Activated CD4-positive, alpha-beta memory T cell treated with anti-CD3 and anti-CD28 coated beads, Interleukin-2, amount 10 ng/mL, durations not matched to agents 7 days and 5 days (primary cell): ENCODE data around the gene NRIP1. TPM values are rescaled to one million over a fixed set of nuclear protein-coding genes. Genes with fewer than 3 reads are reported as not detected.

Experiments used
- CTCF ChIA-PET: fragments of 350-600 bp; sonication (Branson Sonifier 250); formaldehyde crosslinking; loops from one replicate; lab custom pipeline; 2021; ENCODE audit warnings: antibody characterized with exemption, inconsistent platforms; lab: Charles Lee
- POLR2A ChIA-PET: fragments of 350-600 bp; sonication (Branson Sonifier 250); formaldehyde crosslinking; loops from one replicate; lab custom pipeline; 2021; ENCODE audit warnings: antibody characterized with exemption; lab: Charles Lee
- DNase-seq: peaks from one replicate; pipeline ENCODE4 v3.0.0-alpha.2; 2020
- H3K27ac Mint-ChIP-seq: one replicate; pipeline ENCODE4 v1.8.0; 2021; ENCODE audit warnings: mild to moderate bottlenecking, mixed read lengths
- H3K27me3 Mint-ChIP-seq: one replicate; pipeline ENCODE4 v1.8.0; 2021; ENCODE audit warnings: mixed read lengths
- H3K36me3 Mint-ChIP-seq: one replicate; pipeline ENCODE4 v1.8.0; 2021; ENCODE audit warnings: low read depth, mixed read lengths
- H3K4me1 Mint-ChIP-seq: one replicate; pipeline ENCODE4 v1.8.0; 2021; ENCODE audit warnings: mixed read lengths
- H3K4me3 Mint-ChIP-seq: one replicate; pipeline ENCODE4 v1.8.0; 2021; ENCODE audit warnings: mild to moderate bottlenecking, mixed read lengths
- H3K9me3 Mint-ChIP-seq: one replicate; pipeline ENCODE4 v1.8.0; 2021; ENCODE audit warnings: mixed read lengths
- total RNA-seq, 2 experiments: library from RNA; stranded (reverse); gene quantifications; one replicate each; pipeline ENCODE4 v1.2.3, GENCODE V29; 2021

The NRIP1 gene
- total RNA-seq, 2 experiments from 2014 or later: 5.3 to 7.7 TPM

DNA sequence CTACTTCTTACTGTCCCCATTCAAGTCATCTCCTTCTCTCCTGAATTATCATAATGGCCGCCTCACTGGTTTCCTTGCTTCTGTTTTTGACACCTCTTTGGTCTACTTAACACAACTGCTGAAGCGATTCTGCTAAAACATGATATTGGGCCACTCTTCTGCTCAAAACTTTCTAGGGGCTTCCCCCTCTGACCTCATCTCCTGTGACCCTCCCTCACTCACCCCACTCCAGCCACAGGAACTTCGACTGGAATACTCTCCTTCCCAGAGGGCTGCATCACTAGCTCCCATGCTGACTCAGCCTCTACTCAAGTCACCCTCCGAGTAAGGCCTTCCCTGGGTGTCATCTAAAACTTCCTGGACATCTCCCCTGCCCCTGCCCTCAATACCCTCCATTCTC, 35.7 kb downstream of the NRIP1 start:
- H3K9me3 Mint-ChIP-seq: no peaks in the 10 kb centered on the region

DNA sequence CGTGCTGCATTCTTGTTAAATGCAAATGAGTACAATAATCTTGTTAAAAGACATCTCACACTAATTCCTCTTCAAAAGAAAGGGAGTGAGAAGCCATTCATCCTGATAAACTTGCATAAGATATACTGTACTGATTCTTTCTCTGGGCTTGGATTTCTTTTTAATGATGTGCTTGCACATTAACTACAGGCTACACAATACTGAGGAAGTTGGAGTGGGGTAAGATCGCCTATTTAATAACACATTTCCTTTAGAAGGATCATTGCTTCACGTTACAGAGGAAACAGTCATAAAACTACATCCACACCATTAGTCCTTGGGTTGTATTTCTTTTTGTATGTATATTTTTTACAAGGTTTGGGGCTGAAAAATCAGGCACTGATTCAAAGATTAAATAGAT, 36.6 kb downstream of the NRIP1 start:
- H3K36me3 Mint-ChIP-seq: no peaks in the 10 kb centered on the region
- H3K4me3 Mint-ChIP-seq: no peak overlapping the region
- POLR2A ChIA-PET: no interaction called here
- CTCF ChIA-PET: no interaction called here
- no peaks in the 10 kb centered on the region for H3K4me1 Mint-ChIP-seq
- DNase-seq: no peak
- H3K27ac Mint-ChIP-seq: no peak overlapping the region
- no peaks in the 10 kb centered on the region for H3K9me3 Mint-ChIP-seq
- H3K27me3 Mint-ChIP-seq: no peaks in the 10 kb centered on the region

More for the DNA sequence above, 35.7 kb downstream of the NRIP1 start:
- no peak overlapping the region for H3K27ac Mint-ChIP-seq
- no peaks in the 10 kb centered on the region for H3K27me3 Mint-ChIP-seq
- POLR2A ChIA-PET: no interaction called here
- no peak overlapping the region for H3K4me3 Mint-ChIP-seq
- H3K4me1 Mint-ChIP-seq: no peaks in the 10 kb centered on the region
- H3K36me3 Mint-ChIP-seq: no peaks in the 10 kb centered on the region
- DNase-seq: no peak
- CTCF ChIA-PET: no interaction called here

DNA sequence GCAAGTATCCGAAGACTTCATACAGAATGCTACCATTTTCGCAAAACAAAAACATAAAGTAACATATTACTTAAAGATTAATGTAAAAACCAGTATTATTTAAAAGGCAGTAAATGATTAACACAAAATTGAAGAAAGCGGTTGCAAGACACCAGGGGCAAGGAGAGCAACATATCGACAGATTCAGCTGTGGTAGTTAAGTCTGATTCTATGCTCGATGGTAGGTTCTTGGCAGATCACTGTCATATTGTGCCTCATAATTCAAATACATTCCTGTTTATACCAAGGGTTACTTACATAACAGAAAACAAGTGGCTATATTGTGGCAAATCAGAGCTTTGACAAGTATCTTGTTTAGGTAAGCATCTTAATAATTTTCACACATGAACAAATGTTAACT, 37.7 kb downstream of the NRIP1 start:
- no peak for DNase-seq
- Mint-ChIP-seq H3K27me3 (no peaks in the 10 kb centered on the region), H3K4me1 (no peaks in the 10 kb centered on the region), H3K4me3 (no peak overlapping the region), H3K36me3 (no peaks in the 10 kb centered on the region), H3K9me3 (no peaks in the 10 kb centered on the region), H3K27ac (no peak overlapping the region)
- CTCF ChIA-PET: no interaction called here
- POLR2A ChIA-PET: no interaction called here

DNA sequence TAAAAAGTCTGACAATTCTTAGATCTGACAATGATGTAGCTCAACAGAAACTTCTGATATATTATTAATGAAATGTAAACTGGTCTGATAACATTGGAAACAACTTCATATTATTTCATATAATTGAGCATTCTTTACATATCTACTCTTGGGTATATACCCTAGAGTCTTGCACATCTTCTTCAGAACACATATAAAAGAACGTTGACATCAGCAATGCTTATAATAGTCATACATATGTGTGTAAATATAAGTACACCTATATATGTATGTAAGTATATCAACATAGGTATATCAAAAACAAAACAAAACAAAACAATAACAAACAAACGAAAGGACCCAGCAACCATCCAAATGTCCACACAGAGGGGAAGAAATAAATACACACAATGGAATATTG, 38.4 kb downstream of the NRIP1 start:
- H3K4me1 Mint-ChIP-seq: no peaks in the 10 kb centered on the region
- no peak overlapping the region for H3K4me3 Mint-ChIP-seq
- ChIA-PET CTCF (no interaction called here), POLR2A (no interaction called here)
- H3K36me3 Mint-ChIP-seq: peaks cover 4% of the 10 kb centered on the region
- no peaks in the 10 kb centered on the region for H3K27me3 Mint-ChIP-seq
- H3K27ac Mint-ChIP-seq: no peak overlapping the region
- DNase-seq: no peak
- H3K9me3 Mint-ChIP-seq: peaks cover 4% of the 10 kb centered on the region

DNA sequence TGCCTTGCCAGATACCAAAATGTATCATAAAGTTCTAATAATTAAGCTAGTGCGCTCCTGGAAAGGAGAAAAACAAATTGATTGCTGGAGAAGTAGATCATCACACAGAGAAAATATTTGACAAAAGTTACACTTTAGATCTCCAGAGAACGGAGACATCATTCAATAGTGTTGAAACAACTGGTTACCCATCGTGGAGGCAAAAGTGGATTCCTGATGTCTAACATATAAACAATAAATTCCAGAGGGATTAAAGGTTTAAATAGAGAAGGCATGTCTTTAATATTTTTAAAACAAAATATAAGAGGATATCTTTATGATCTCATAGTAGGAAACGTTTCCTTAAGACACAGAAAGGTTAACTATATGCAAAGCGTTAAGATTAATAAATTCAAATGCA, 41.0 kb downstream of the NRIP1 start:
- POLR2A ChIA-PET: no interaction called here
- peaks cover 4% of the 10 kb centered on the region for H3K36me3 Mint-ChIP-seq

DNA sequence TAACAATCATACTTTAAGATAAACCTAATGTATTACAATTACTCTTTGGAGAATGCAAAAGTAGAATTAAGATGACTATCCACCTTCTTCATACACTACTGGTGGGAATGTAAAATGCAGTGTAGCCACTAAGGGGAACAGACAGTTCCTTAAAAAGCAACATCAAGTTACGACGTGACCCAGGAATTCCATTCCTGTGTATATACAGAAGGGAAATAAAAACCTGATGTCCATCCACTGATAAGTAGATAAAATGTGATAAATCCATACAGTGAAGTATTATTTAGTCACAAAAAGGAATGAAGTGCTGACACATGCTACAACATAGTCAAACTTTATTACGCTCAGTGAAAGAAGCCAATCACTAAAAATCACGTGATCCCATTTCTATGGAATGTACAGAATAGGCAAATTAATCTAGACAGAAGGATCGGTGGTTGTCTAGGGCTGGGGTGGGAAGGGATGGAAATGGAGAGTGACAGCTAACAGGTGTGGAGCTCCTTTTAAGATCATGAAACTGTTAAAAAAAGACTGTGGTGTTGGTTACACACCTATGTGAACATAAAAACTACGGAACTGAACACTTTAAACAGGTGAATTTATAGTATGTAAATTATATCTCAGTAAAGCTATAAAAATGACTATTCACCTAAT, 42.1 kb downstream of the NRIP1 start:
- Mint-ChIP-seq H3K4me3 (no peak overlapping the region), H3K9me3 (peaks cover 4% of the 10 kb centered on the region), H3K27me3 (no peaks in the 10 kb centered on the region), H3K36me3 (peaks cover 4% of the 10 kb centered on the region), H3K27ac (no peak overlapping the region), H3K4me1 (no peaks in the 10 kb centered on the region)
- POLR2A ChIA-PET: no interaction called here
- DNase-seq: no peak
- CTCF ChIA-PET: no interaction called here

More for the DNA sequence above, 41.0 kb downstream of the NRIP1 start:
- H3K9me3 Mint-ChIP-seq: peaks cover 4% of the 10 kb centered on the region
- H3K27ac Mint-ChIP-seq: no peak overlapping the region
- no peak for DNase-seq
- H3K4me3 Mint-ChIP-seq: no peak overlapping the region
- CTCF ChIA-PET: no interaction called here
- no peaks in the 10 kb centered on the region for H3K4me1 Mint-ChIP-seq
- no peaks in the 10 kb centered on the region for H3K27me3 Mint-ChIP-seq

DNA sequence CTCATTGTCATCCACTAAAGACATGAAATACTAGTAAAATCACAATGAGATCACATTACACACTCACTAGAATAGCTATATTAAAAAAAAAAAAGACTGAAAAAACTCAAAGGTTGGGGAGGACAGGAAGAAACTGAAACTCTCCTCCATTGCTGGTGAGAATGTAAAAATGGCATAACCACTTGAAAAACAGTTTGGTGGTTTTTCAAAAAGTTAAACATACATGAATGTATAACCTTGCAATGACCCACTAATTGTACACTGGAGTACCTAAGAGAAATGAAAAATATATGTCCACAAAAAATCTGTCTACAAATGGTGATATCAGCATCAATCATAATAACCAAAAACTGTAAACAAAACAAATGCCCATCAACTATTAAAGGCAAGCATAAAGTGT, 44.0 kb downstream of the NRIP1 start:
- H3K27ac Mint-ChIP-seq: no peak overlapping the region
- H3K36me3 Mint-ChIP-seq: peaks cover 4% of the 10 kb centered on the region
- H3K9me3 Mint-ChIP-seq: peaks cover 4% of the 10 kb centered on the region
- ChIA-PET CTCF (no interaction called here), POLR2A (no interaction called here)
- no peaks in the 10 kb centered on the region for H3K27me3 Mint-ChIP-seq
- H3K4me3 Mint-ChIP-seq: no peak overlapping the region
- DNase-seq: no peak
- H3K4me1 Mint-ChIP-seq: no peaks in the 10 kb centered on the region

DNA sequence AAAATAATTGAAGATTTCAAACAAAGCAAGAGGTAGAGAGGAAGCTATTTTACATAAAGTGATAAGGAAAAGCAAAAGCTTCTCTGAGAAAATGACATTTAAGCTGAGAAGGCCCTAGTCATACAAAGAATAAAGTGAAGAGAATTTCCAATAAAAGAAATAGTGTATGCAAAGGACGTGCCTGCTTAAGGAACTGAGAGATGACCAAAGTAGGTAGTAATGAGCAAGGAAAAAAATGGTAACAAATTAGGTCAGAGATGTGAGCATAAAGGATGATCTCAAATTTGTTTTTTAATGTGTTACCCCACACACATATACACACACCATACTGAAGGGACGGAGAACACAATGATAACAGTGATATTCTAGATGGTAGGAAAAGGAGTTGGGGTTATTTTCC, 46.4 kb downstream of the NRIP1 start:
- Mint-ChIP-seq H3K4me1 (no peaks in the 10 kb centered on the region), H3K27ac (no peak overlapping the region), H3K27me3 (no peaks in the 10 kb centered on the region), H3K36me3 (peaks cover 4% of the 10 kb centered on the region), H3K4me3 (no peak overlapping the region), H3K9me3 (peaks cover 4% of the 10 kb centered on the region)
- CTCF ChIA-PET: no interaction called here
- POLR2A ChIA-PET: no interaction called here
- DNase-seq: no peak

DNA sequence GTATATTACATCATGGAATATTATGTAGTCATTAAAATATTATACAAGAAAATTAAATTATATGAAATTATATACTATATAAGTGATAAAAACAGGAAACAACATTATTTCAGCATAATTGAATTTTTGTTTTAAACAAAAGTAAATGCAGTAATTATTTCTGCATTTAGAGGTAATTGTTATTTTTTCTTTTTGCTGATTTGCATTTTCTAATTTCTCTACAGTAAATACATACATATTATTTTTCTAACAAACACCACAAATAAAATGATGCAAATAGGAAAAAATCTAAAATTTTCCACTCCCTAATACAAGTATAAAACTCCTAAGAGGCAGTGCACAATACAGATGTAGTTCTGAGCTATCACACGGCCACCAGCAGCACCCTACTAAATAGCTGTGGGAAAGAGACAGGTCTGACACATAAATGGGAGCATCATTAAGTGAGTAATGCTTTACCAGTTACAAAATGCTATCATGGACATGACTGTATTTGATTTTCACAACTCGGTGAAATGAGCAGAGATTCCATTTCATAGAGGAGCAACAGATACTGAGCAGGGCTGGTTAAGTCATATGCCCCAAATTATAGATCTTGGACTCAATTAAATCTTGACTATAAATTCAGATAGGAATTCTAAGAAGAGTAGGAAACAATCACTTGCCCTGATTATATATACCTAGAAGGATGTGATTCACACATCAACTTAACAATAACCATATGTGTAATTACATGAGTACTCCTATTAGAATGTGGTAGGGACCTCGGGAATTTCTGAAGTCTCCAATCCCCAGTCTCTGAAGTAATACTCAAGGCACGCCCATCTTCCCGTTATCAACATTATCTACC, 49.0 kb downstream of the NRIP1 start:
- Mint-ChIP-seq H3K9me3 (no peaks in the 10 kb centered on the region), H3K4me3 (no peak overlapping the region), H3K4me1 (no peaks in the 10 kb centered on the region), H3K36me3 (no peaks in the 10 kb centered on the region), H3K27me3 (no peaks in the 10 kb centered on the region), H3K27ac (no peak overlapping the region)
- POLR2A ChIA-PET: no interaction called here
- no peak for DNase-seq
- CTCF ChIA-PET: no interaction called here

DNA sequence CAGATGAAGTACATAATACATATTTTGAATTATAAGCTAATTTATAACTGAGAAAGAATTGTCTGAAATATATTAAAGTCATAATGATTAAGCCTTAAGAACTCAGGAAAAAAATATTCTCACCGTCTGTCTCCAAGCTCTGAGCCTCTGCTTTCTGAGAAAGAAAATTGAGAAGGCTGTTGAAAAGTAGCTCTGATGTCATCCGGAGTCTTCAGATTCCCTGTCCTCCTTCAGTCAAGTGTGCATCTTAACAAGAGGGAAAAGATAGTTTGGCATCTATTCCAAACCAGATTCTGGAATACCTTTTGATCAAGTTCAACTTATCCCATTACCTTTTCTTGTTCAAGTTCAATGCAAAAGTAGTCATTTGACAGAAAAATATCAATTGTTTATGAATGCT, 50.6 kb downstream of the NRIP1 start:
- Mint-ChIP-seq H3K9me3 (no peaks in the 10 kb centered on the region), H3K4me3 (no peak overlapping the region), H3K27me3 (no peaks in the 10 kb centered on the region), H3K36me3 (no peaks in the 10 kb centered on the region), H3K4me1 (no peaks in the 10 kb centered on the region), H3K27ac (no peak overlapping the region)
- ChIA-PET POLR2A (no interaction called here), CTCF (no interaction called here)
- no peak for DNase-seq

DNA sequence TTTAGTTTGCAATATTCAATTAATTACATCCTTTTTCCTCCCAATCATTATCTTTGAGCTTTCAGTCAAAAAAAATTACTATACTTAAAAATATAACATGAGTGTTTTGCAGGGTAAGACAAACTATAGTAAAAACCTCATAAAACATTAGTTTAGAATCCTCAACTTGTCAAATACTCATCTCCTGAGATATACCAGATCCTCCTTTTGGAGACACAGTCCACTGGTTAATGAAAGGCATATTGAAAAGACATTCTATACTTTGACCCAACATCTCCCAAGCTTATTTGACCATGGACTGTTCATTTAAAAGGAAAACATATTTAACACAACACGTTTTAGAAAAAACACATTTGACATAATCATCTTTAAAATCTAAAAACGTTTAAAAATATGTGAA, 52.8 kb downstream of the NRIP1 start:
- no peaks in the 10 kb centered on the region for H3K9me3 Mint-ChIP-seq
- CTCF ChIA-PET: no interaction called here

DNA sequence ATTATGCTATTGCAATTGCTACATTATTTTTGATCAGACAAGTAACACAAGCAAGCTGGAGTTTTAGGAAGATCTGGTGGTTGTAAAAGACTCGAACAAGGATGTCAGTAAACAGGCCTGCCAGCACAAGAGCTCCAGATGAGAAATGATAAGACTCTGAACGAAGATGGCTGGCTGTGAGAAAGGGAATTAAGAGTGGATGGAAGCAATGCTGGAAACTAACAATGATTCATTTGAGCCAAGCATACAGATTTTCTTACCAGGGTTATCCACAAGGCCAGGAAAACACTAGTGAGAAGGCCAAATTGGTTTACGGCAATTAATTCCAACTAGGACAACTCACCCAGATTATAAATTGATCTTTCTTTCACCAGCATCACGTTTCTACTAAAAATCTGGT, 54.2 kb downstream of the NRIP1 start:
- Mint-ChIP-seq H3K36me3 (peaks cover 4% of the 10 kb centered on the region), H3K27ac (no peak overlapping the region), H3K27me3 (no peaks in the 10 kb centered on the region), H3K4me3 (no peak overlapping the region), H3K9me3 (no peaks in the 10 kb centered on the region), H3K4me1 (peaks cover 4% of the 10 kb centered on the region)
- POLR2A ChIA-PET: no interaction called here
- CTCF ChIA-PET: no interaction called here
- no peak for DNase-seq

More for the DNA sequence above, 52.8 kb downstream of the NRIP1 start:
- peaks cover 4% of the 10 kb centered on the region for H3K36me3 Mint-ChIP-seq
- H3K4me3 Mint-ChIP-seq: no peak overlapping the region
- H3K4me1 Mint-ChIP-seq: no peaks in the 10 kb centered on the region
- no peak overlapping the region for H3K27ac Mint-ChIP-seq
- H3K27me3 Mint-ChIP-seq: no peaks in the 10 kb centered on the region
- POLR2A ChIA-PET: no interaction called here
- no peak for DNase-seq

DNA sequence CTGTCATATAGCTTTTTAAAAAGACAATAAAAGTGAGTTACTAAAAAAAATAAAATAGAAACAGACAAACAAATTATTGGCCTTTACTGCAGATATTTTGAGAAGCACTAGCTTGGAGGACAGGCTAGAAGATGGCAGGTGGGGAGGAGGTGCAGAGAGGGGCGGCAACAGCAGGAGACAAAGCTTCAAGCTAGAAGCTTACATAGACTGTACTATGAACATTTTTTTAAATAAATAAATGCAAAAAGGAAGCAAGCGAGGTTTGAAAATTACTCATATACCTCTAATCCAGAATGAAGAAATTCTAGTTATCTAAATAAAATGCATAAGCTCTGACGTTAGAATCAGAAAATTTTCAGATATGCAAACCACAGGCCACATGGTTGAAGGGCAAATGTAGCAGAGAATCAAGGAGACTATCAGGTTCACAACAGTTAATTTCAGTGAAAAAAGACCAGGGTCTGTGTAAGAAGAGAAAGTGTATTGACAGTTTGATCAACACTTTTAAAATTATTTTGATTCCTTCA, 54.9 kb downstream of the NRIP1 start:
- Mint-ChIP-seq H3K36me3 (peaks cover 4% of the 10 kb centered on the region), H3K4me1 (peaks cover 11% of the 10 kb centered on the region), H3K27me3 (no peaks in the 10 kb centered on the region), H3K4me3 (no peak overlapping the region), H3K27ac (no peak overlapping the region), H3K9me3 (no peaks in the 10 kb centered on the region)
- ChIA-PET CTCF (no interaction called here), POLR2A (no interaction called here)
- no peak for DNase-seq
